ENCODE data around the gene NANOGP8.

DNA sequence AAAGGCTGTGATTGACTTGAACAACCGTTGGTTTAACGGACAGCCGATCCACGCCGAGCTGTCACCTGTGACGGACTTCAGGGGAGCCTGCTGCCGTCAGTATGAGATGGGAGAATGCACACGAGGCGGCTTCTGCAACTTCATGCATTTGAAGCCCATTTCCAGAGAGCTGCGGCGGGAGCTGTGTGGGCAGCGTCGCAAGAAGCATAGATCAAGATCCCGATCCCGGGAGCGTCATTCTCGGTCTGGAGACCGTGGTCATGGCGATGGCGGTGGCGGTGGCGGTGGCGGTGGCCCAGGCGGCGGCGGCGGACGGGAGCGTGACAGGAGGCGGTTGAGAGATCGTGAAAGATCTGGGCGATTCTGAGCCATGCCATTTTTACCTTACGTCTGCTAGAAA is 7.8 kb upstream of the NANOGP8 start:
- TF ChIP-seq COPS2 (conservative IDR thresholded peaks at IDR 0.05) (no peak), CEBPB (tag; IDR thresholded peaks at IDR 0.05) (no peak)
